ENCODE results near the gene OR6Y1.

OR6Y1 gene, protein sequence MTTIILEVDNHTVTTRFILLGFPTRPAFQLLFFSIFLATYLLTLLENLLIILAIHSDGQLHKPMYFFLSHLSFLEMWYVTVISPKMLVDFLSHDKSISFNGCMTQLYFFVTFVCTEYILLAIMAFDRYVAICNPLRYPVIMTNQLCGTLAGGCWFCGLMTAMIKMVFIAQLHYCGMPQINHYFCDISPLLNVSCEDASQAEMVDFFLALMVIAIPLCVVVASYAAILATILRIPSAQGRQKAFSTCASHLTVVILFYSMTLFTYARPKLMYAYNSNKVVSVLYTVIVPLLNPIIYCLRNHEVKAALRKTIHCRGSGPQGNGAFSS

GRCh38 chr1:158554352-158554751 lies at the start of gene OR6Y1:
Gene OR6Y1, minus strand, starts transcription at chr1:158554405. Its CDS starts 6,300 bp downstream, at chr1:158548105.
- DNase-seq: no peak

GRCh38 chr1:158600735-158601134 lies 46.5 kb upstream of the OR6Y1 start:
- DNase-seq: no peak

DNA sequence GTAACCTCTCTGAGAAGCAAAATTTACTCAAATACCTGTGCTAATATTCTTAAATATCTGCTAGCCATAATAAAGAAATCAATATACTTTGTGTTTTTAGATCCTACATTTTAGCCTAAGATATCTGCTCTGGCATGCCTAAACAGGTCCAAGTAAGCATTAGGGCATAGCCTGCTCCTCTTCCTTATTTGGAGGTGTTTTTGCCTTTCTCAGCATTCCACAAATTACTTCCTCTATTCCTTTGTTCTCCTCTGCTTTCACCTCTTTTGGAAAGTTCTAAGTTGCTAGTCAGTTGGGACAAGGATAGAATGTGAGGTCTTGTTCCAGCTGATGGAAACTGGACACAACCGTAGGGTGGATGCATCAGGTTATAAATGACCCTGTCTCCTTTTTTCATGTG lies 32.7 kb upstream of the OR6Y1 start:
- no peak for DNase-seq

- DNase-seq: no peak
Measured at GRCh38 chr1:158583962-158584361, 29.8 kb upstream of the OR6Y1 start.

DNA sequence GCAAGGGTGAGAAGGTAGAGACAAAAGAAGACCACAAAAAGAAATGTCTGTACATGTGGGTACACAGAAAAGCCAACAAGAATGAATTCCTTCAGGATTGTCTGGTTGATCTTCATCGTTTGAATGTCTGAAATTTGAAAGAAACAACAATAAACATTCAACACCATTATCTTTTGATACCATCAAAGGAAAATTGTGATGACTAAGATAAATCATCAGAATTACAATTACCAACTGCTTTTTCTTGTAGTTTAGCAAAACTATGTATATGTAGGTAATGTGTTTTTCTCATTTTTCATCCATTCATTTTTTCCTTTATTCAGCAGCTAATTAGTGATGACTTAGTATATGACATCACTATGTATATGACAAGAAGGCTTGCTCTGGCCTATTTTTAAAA lies 25.5 kb upstream of the OR6Y1 start, which contains the start of gene OR10X1:
Gene OR10X1 (minus strand): TSS at position 167 of the 400 bp plus-strand sequence. CDS start 0 bp downstream, at position 167.
- DNase-seq: no peak

GRCh38 chr1:158577561-158577960 lies 23.4 kb upstream of the OR6Y1 start:
- DNase-seq: no peak

GRCh38 chr1:158572226-158572625 lies 18.0 kb upstream of the OR6Y1 start:
- no peak for DNase-seq

DNA sequence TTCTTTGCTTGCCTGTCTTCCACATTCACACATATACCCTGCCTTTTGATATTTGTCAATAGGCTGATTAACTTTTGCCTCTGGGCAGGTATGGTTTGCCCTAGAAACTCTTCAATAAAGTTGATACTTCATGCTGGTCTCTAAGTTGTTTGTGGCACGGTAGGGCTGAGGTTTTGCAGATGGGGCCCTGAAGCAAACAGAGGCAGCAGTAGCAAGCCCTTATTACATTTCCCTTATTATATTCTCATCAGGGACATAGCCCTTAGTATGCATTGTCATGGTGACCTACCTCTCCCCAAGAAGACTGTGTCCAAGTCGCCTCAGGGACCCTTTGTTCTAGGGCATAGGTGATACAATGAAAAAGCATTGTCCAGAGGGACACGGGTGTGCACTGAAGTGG lies 16.3 kb upstream of the OR6Y1 start, which contains the start of gene OR6P1:
Gene OR6P1 (minus strand): TSS at position 101 of the 400 bp plus-strand sequence. CDS start 6,976 bp downstream, outside the sequence.
- DNase-seq: no peak

- no peak for DNase-seq
Measured at GRCh38 chr1:158564608-158565007, 10.4 kb upstream of the OR6Y1 start.

- no peak for DNase-seq
Measured at GRCh38 chr1:158563853-158564252, 9.6 kb upstream of the OR6Y1 start.

DNA sequence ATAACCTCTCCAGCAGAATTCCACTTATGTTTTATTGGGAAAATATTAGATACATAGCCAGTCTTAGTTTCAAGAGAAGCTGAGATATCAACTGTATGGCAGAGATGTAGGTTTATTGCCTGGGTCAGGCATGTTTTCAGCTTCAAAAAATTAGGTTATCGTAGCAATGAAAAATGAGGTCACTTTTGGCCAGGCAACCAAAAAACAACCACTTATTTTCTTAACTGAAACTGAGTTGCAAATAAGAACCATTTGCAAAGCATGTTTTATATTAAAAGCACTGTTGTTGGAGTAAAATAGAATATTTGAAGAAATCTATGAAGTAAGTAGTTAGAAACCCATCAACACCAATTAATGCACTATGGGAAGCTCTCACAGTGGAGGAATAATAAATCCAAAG lies 5.5 kb upstream of the OR6Y1 start:
- no peak for DNase-seq

DNA sequence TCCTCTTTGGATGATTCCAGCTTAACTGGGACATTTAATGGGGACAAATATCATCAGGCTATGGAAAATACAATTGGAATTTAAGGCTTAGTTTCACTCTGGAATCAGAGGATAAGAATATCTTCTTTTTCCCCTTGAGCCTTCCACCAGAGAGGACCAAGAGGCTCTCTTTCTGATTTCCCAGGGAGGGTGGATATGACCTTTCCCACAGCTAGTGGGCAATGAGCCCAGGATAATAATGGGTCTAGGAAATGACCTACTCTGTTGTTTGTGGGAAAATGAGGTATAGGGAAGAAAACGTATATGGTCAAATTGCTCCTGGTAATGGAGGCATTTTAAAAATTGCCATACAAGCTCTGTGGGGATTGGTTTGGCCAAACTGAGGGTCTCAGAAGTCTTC lies 1.9 kb downstream of the OR6Y1 start:
- no peak for DNase-seq

GRCh38 chr1:158547533-158547932 lies 6.7 kb downstream of the OR6Y1 start:
- DNase-seq: no peak

- no peak for DNase-seq
Measured at GRCh38 chr1:158537609-158538008, 16.6 kb downstream of the OR6Y1 start.

DNA sequence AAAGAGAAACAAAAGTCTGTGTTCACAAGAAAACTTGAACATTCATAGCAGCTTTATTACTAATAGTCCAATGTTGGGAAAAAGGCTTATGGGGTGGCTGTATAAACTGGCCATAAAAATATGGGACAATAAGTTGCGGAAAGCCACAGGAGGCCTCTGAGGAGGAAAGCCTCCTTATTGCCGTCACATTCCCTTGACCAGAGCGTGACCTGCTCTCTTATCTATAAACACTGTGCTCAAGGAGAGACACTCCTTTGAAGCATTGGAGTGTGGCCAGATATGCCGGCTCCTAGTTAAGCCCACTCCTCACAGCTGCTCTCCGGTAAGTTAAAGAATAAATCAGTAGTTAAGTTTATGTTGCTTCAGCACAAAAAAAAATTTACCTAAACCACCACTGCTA lies 19.7 kb downstream of the OR6Y1 start:
- DNase-seq: no peak

- DNase-seq: peak in 1 of 2 experiments; percentile 3
Measured at GRCh38 chr1:158527190-158527815, 26.9 kb downstream of the OR6Y1 start.

DNA sequence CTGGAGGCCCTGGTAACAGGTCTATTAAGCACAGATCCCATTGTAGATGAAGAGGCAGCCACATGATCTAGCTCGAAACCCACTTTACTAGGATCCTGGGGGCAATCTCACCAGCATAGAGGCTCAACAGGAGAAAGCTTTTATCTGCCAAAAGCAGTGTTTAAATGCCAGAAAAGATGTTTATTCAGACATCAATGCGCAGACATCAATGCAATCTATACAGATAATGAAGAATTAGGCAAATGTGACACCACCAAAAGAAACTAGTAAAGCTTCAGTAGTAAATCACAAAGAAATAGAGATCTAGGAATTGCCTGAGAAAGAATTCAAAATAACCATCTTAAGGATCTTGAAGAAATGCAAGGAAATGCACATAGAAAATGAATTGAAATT lies 32.5 kb downstream of the OR6Y1 start:
- DNase-seq: no peak

DNA sequence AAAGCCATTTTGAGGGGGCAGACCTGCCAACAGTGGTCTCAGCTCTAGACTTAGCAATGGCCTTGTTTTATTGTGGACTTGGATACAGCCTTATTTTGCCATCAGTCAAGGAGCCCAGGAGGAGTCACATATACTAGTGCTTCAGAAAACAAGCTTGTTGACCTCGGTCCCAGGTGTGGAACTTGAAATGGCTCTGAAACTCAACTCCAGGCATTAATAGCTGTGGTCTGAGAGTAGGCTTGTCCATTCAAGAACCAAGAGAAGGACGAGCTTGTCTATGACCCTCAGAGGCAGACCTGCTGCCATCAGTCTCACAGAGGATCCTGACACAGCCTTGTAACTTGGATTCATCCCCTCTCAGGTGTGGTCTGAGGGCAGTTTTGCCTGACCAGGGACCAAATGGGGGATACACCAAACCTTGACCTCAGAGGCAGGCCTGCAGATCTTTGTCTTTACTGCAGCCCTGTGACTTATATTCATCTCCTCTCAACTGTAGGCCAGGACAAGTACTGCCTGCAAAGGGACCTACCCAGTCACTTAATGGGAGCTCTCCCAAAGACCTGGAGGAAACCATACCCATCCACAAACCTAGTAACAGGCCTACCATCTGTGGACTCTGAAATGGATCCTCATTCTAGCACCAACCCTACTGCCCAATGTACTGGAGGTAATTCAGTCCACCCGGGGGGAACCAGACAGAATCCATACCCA lies 33.1 kb downstream of the OR6Y1 start:
- no peak for DNase-seq

- DNase-seq: no peak
Measured at GRCh38 chr1:158520021-158520420, 34.2 kb downstream of the OR6Y1 start.

GRCh38 chr1:158516966-158517365 lies 37.2 kb downstream of the OR6Y1 start:
- no peak for DNase-seq

DNA sequence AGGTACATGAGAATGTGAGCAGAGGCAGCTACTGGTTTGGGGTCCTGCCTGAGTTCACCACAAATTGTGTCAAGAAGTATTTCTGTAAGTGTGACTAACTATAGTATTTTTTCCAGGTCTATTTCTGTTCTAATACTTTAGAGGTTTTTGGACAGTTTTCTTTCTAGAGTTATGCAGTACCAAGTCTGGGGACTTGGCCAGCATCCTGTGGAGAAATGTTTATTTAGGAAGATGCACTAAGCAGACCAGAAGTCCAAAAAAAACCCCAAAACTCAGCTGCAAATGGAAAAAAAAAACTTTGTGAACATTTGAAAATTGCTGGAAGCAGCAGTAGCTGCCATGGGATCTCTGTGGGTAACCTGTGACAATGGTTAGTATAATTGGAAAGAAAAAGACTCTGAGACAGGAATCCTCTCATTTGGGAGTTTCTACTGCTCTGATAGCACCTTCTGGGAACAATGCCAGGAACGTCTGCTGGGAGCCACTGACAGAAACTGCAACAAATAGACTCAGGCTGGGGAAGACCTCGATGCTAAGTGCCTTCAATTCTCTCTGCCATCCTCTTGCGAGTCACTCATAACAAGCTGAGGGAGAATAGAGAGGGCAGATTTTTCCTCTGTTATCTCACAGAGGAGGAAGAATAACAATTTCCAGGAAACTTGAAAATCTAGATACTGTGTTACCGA lies 44.6 kb downstream of the OR6Y1 start:
- DNase-seq: no peak

DNA sequence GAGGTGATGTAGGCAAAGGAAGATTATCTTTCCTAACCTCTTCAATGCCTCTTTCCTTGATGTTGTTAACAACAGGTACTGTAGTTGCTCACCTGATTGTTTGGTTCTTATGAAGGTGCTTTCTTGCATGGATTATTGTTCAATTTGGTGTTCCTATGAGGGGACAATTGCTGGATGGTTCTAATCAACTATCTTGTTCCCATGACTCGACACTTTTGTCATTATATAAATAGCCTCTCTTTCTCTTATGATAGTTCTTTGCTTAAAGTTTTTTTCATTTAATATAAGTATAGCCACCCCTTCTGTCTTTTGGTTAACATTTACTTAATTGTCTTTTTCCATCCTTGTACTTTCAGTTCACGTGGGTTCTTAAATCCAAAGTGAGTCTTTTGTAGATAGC lies 46.7 kb downstream of the OR6Y1 start:
- DNase-seq: no peak

GRCh38 chr1:158506369-158506987 lies 47.7 kb downstream of the OR6Y1 start:
- DNase-seq: peak; percentile 20 to 62
